PC-3 (cell line): ENCODE results near the gene NGRN.

ENCODE experiments used
- CTCF ChIP-seq: fragments of 300-600 bp; sonication (generic); conservative IDR thresholded peaks from 2 replicates; pipeline ENCODE4 v1.5.1; 2017; ENCODE audit warnings: antibody characterized with exemption, low read depth, mild to moderate bottlenecking, low read length
- EZH2 ChIP-seq: fragments of 300-600 bp; sonication (generic); IDR thresholded peaks from one replicate; pipeline ENCODE4 v1.6.1; 2017; ENCODE audit warnings: antibody characterized with exemption, mild to moderate bottlenecking, low read length; ENCODE audit not compliant: unreplicated experiment

- no peak for TF ChIP-seq CTCF
- TF ChIP-seq EZH2 = no peak
Observed at GRCh38 chr15:90287101-90287500, 21.6 kb downstream of the NGRN start.
